K562 (cell line): Measurements from ENCODE around the gene ANKRD1. TPM values are rescaled to one million over a fixed set of nuclear protein-coding genes. Genes with fewer than 3 reads are reported as not detected.

Experiments used
- ATAC-seq: fragments of 200-7000 bp; cut with Tn5 transposase; 3 replicates; pipeline ENCODE4 v1.9.1; 2020; ENCODE audit warnings: moderate library complexity
- BruUV-seq: library from RNA; stranded (reverse); fragments of 400-500 nt; replicated peaks from 2 replicates; lab custom pipeline; 2021; lab: Mats Ljungman, UMichigan
- CTCF ChIA-PET: fragments of 300-600 bp; formaldehyde crosslinking; extraction: SDS; loops from one replicate; lab custom pipeline; 2021; ENCODE audit warnings: low intra/inter-chr PET ratio; lab: Yijun Ruan, JAX
- POLR2A ChIA-PET: fragments of 300-600, 350-650 bp; sonication (Branson Sonifier 250); formaldehyde crosslinking; extraction: SDS; loops from one replicate; lab custom pipeline; 2021; ENCODE audit warnings: antibody characterized with exemption, inconsistent platforms; lab: Yijun Ruan, JAX
- DNase-seq, 4 experiments: peaks; one replicate each; pipeline versions ENCODE4 v3.0.0 to v3.0.0-alpha.2; 2011 to 2018; ENCODE audit warnings: low spot score in 3 of 4, mixed read lengths in 3 of 4; ENCODE audit errors: extremely low read depth in 1 of 4
- FAIRE-seq: peaks from 2 replicates; lab custom pipeline; 2011; peaks lifted over from hg19 to GRCh38; lab: Jason Lieb, UNC
- H2AFZ ChIP-seq: 2 replicates; pipeline ENCODE4 v1.6.0; 2011; ENCODE audit warnings: low read depth, low read length, control low read depth, inconsistent platforms
- H3K27ac ChIP-seq: fragments of 200-600 bp; 3 replicates; pipeline ENCODE4 v1.8.0; 2011; ENCODE audit warnings: low read depth, mild to moderate bottlenecking, control low read depth, inconsistent platforms, low read length, moderate library complexity, mixed read lengths; ENCODE audit errors: extremely low read depth
- H3K27me3 ChIP-seq, 2 experiments: fragments of 300-600 bp in 1 of 2; 2 replicates in 1 of 2; 3 replicates in 1 of 2; pipeline versions ENCODE4 v1.6.0 to v1.8.0; 2011; ENCODE audit warnings: inconsistent platforms in 2 of 2, low read length in 2 of 2, mild to moderate bottlenecking in 1 of 2, mixed read lengths in 1 of 2, moderate library complexity in 1 of 2; ENCODE audit not compliant: control insufficient read depth in 2 of 2, insufficient read depth in 2 of 2
- H3K36me3 ChIP-seq: fragments of 300-600 bp; 3 replicates; pipeline ENCODE4 v1.8.0; 2011; ENCODE audit warnings: mild to moderate bottlenecking, low read length, inconsistent platforms; ENCODE audit not compliant: control insufficient read depth, insufficient read depth
- H3K4me1 ChIP-seq, 2 experiments: fragments of 200-600 bp in 1 of 2; replicated peaks in 1 of 2; 2 replicates in 1 of 2; 3 replicates in 1 of 2; pipeline versions ENCODE4 v1.5.1 to v1.8.0; 2011; ENCODE audit warnings: inconsistent platforms in 2 of 2, low read length in 2 of 2, mild to moderate bottlenecking in 1 of 2, mixed read lengths in 1 of 2, moderate library complexity in 1 of 2; ENCODE audit not compliant: control insufficient read depth in 2 of 2, insufficient read depth in 2 of 2
- H3K4me2 ChIP-seq: 2 replicates; pipeline ENCODE4 v1.6.1; 2011; ENCODE audit warnings: low read length, control low read depth, inconsistent platforms, mixed read lengths; ENCODE audit not compliant: insufficient read depth
- H3K4me3 ChIP-seq: fragments of 200-600 bp; sonication (generic), shearing (Covaris generic); 2 replicates; pipeline ENCODE4 v1.5.1; 2016; ENCODE audit warnings: control low read depth, inconsistent platforms
- H3K79me2 ChIP-seq: fragments of 200-600 bp; 3 replicates; pipeline ENCODE4 v1.8.0; 2011; ENCODE audit warnings: low read length, inconsistent platforms; ENCODE audit not compliant: control insufficient read depth, insufficient read depth
- H3K9ac ChIP-seq, 2 experiments: 2 replicates each; pipeline versions ENCODE4 v1.6.0 to v1.6.1; 2011; ENCODE audit warnings: low read depth in 2 of 2, low read length in 2 of 2, control low read depth in 1 of 2, inconsistent platforms in 1 of 2, mild to moderate bottlenecking in 1 of 2, mixed read lengths in 1 of 2; ENCODE audit not compliant: insufficient read depth in 1 of 2
- H3K9me1 ChIP-seq: one replicate; pipeline ENCODE4 v1.6.0; 2011; ENCODE audit warnings: inconsistent platforms, mild to moderate bottlenecking, low read length, moderate library complexity; ENCODE audit not compliant: control insufficient read depth, insufficient read depth
- H3K9me3 ChIP-seq: replicated peaks from 2 replicates; pipeline ENCODE4 v1.5.1; 2011; ENCODE audit warnings: low read depth, low read length, inconsistent platforms; ENCODE audit not compliant: control insufficient read depth, insufficient read depth
- H4K20me1 ChIP-seq: replicated peaks from 2 replicates; pipeline ENCODE4 v1.6.1; 2011; ENCODE audit warnings: low read length, inconsistent platforms, mixed read lengths; ENCODE audit not compliant: control insufficient read depth, insufficient read depth
- ARNT ChIP-seq, 2 experiments: fragments of 450-650 bp; IDR thresholded peaks; 2 replicates each; pipeline ENCODE4 v1.6.1; 2016; ENCODE audit warnings: mild to moderate bottlenecking in 1 of 2
- CAMTA2 ChIP-seq: fragments of 250-450 bp; sonication (Bioruptor Pico); conservative IDR thresholded peaks from 2 replicates; pipeline ENCODE4 v1.5.1; 2022
- DNMT1 ChIP-seq: fragments of 450-650 bp; IDR thresholded peaks from 2 replicates; pipeline ENCODE4 v1.6.1; 2016; ENCODE audit warnings: antibody characterized with exemption, mild to moderate bottlenecking
- ETS2 ChIP-seq: IDR thresholded peaks from 2 replicates; pipeline ENCODE4 v1.6.1; 2016; ENCODE audit warnings: borderline replicate concordance, missing genetic modification characterization, mild to moderate bottlenecking, moderate library complexity, missing compliant biosample characterization; ENCODE audit not compliant: poor library complexity, severe bottlenecking
- GTF2F1 ChIP-seq: IDR thresholded peaks from 2 replicates; pipeline ENCODE4 v1.6.1; 2011; ENCODE audit warnings: low read depth, low read length, improper control_type of control experiment
- HMG20A ChIP-seq: fragments of 450-650 bp; formaldehyde crosslinking; conservative IDR thresholded peaks from 2 replicates; pipeline ENCODE4 v1.4.0; 2020; ENCODE audit warnings: mild to moderate bottlenecking, mixed read lengths
- KLF1 ChIP-seq: fragments of 450-650 bp; IDR thresholded peaks from 2 replicates; pipeline ENCODE4 v1.6.1; 2016; ENCODE audit warnings: missing genetic modification characterization, missing compliant biosample characterization
- MBD1 ChIP-seq: fragments of 250-450 bp; sonication (Bioruptor Pico); IDR thresholded peaks from 2 replicates; pipeline ENCODE4 v1.8.0; 2022; ENCODE audit warnings: inconsistent platforms
- PRMT5 ChIP-seq: sonication (generic); formaldehyde crosslinking; IDR thresholded peaks from 2 replicates; pipeline ENCODE4 v1.5.0; 2020; ENCODE audit warnings: missing genetic modification reagents
- SAFB ChIP-seq: fragments of 200-400 bp; formaldehyde crosslinking; IDR thresholded peaks from 2 replicates; pipeline ENCODE4 v1.6.1; 2017; ENCODE audit warnings: low read depth, low read length, borderline replicate concordance
- SMAD2 ChIP-seq: fragments of 150-350 bp; IDR thresholded peaks from 2 replicates; pipeline ENCODE4 v1.6.1; 2014; ENCODE audit warnings: low read depth, mild to moderate bottlenecking, low read length
- SNRNP70 ChIP-seq: fragments of 200-400 bp; formaldehyde crosslinking; optimal IDR thresholded peaks from 2 replicates; pipeline ENCODE3; 2017; ENCODE audit warnings: low read depth, low read length
- STAT5B ChIP-seq: fragments of 250-450 bp; sonication (Bioruptor Pico); IDR thresholded peaks from 2 replicates; pipeline ENCODE4 v1.8.0; 2021; ENCODE audit warnings: mild to moderate bottlenecking, inconsistent platforms
- TCF3 ChIP-seq: sonication (generic); formaldehyde crosslinking; IDR thresholded peaks from 2 replicates; pipeline ENCODE4 v1.4.0; 2020; ENCODE audit warnings: mild to moderate bottlenecking, missing genetic modification reagents
- VEZF1 ChIP-seq: fragments of 200-800 bp; sonication (Bioruptor generic); IDR thresholded peaks from 2 replicates; pipeline ENCODE4 v1.6.1; 2017; ENCODE audit warnings: missing genetic modification characterization, missing compliant biosample characterization
- WHSC1 ChIP-seq: IDR thresholded peaks from one replicate; pipeline ENCODE4 v1.6.1; 2012; ENCODE audit warnings: low read length, control low read depth, inconsistent platforms
- ZNF263 ChIP-seq: sonication (generic); formaldehyde crosslinking; IDR thresholded peaks from 2 replicates; pipeline ENCODE4 v1.8.0; 2022; ENCODE audit warnings: mild to moderate bottlenecking, missing genetic modification reagents, borderline replicate concordance
- WGBS: fragments of 100-300 bp; shearing (Covaris generic); methylation state at CpG from one replicate; pipeline ENCODE4 v1.1.6; 2016; ENCODE audit warnings: low coverage, mixed read lengths; ENCODE audit not compliant: insufficient coverage; ENCODE audit errors: missing lambda C conversion rate; 5-methylcytosine and 5-hydroxymethylcytosine counted together
- in situ Hi-C: fragments of 300-500 bp; cut with MboI; formaldehyde crosslinking; loops from 4 replicates; pipeline ENCODE4 v1.15.0; 2018; ENCODE audit warnings: inconsistent platforms, mixed read lengths
- intact Hi-C: fragments of 100-400 bp; cut with micrococcal nuclease; formaldehyde crosslinking; loops from 2 replicates; pipeline ENCODE4 v1.14.2; 2022
- polyA plus RNA-seq, 8 experiments: library from polyadenylated mRNA; depleted of rRNA in 4 of 8; stranded (reverse) in 5 of 8; unstranded in 3 of 8; fragments of >200 nt; fragmentation: Nextera tagmentation in 2 of 8; fragmentation: Illumina TruSeq in 1 of 8; extraction: Ambion mirVana in 2 of 8; extraction: Trizol in 1 of 8; gene quantifications; 2 replicates each; pipeline versions ENCODE4 v1.2.1 to v1.2.3, GENCODE V29; 2011 to 2014; ENCODE audit warnings: inconsistent platforms in 1 of 8, missing spikeins in 1 of 8
- total RNA-seq, 7 experiments: library from RNA; depleted of rRNA in 6 of 7; stranded (reverse); fragments of >200 nt in 6 of 7; fragmentation: Illumina TruSeq in 2 of 7; extraction: Trizol in 2 of 7; gene quantifications; 2 replicates each; pipeline versions ENCODE4 v1.2.1 to v1.2.3, GENCODE V29; 2011 to 2021; ENCODE audit warnings: low replicate concordance in 1 of 7

Gene ANKRD1
- total and polyA plus RNA-seq, 9 of the 15 experiments (the other 6 are each of a cell fraction or from before 2014, with no cell fraction given) = not detected

GRCh38 chr10:90912174-90912573 lies 8.7 kb downstream of the ANKRD1 start:
- POLR2A ChIA-PET = interaction anchor here (0.8 to 1.2 kb wide), 3 partner anchors 10 to 744 kb away, joined by 3 to 4 read pairs (median 3); no protein-coding TSS in a partner anchor

More at GRCh38 chr10:90912174-90912573, 8.7 kb downstream of the ANKRD1 start:
- no peak overlapping the region for H3K27ac ChIP-seq
- no peak overlapping the region for H3K4me3 ChIP-seq
- CTCF ChIA-PET = interaction anchor here (0.9 kb wide), 1 partner anchor 95 kb away, joined by 3 read pairs; no protein-coding TSS in a partner anchor
- no peaks in the 10 kb centered on the region for H4K20me1 ChIP-seq
- H3K9me3 ChIP-seq = no peaks in the 10 kb centered on the region
- no peaks in the 10 kb centered on the region for H3K36me3 ChIP-seq
- in situ Hi-C loops (loop anchor here (25.0 kb wide), 1 partner anchor 1000 kb away; the partner anchor contains the start of genes BTAF1 and FGFBP3), intact Hi-C loops (no loop called here)
- no peaks in the 10 kb centered on the region for H3K79me2 ChIP-seq
- FAIRE-seq = no peak
- ATAC-seq = no peak
- no peak overlapping the region for H2AFZ ChIP-seq
- no peak for DNase-seq
- H3K9ac ChIP-seq = no peak overlapping the region
- H3K27me3 ChIP-seq = peaks cover 4 to 5% of the 10 kb centered on the region in 2 experiments; a peak in 2 of 5 replicates
- WGBS = 55% methylated on average over 1 of the region's 4 CpGs
- no peaks in the 10 kb centered on the region; a peak in 1 of 5 replicates for H3K4me1 ChIP-seq
- no TSS peak for BruUV-seq
- no peaks in the 10 kb centered on the region for H3K9me1 ChIP-seq
- TF ChIP-seq MBD1 (no peak), GTF2F1 (no peak), TCF3 (CRISPR knock-in tag) (no peak), SNRNP70 (no peak), SAFB (no peak), STAT5B (CRISPR knock-in tag) (no peak), DNMT1 (no peak), ETS2 (tag) (no peak), CAMTA2 (no peak), HMG20A (CRISPR knock-in tag) (no peak), PRMT5 (CRISPR knock-in tag) (no peak), VEZF1 (CRISPR knock-in tag) (no peak), SMAD2 (no peak), ZNF263 (CRISPR knock-in tag) (no peak), ARNT (IDR thresholded peaks at IDR 0.05) (no peak), KLF1 (tag) (no peak), WHSC1 (no peak)
- H3K4me2 ChIP-seq = no peak overlapping the region
